GM18519 (cell line): ENCODE measurements around the gene UFSP2.

Experiments used
- ATAC-seq: cut with Tn5 transposase; IDR thresholded peaks from one replicate; pipeline ENCODE4 v1.9.1; 2021; ENCODE audit warnings: mild to moderate bottlenecking, moderate library complexity; ENCODE audit not compliant: unreplicated experiment, low FRiP score

The UFSP2 gene

DNA sequence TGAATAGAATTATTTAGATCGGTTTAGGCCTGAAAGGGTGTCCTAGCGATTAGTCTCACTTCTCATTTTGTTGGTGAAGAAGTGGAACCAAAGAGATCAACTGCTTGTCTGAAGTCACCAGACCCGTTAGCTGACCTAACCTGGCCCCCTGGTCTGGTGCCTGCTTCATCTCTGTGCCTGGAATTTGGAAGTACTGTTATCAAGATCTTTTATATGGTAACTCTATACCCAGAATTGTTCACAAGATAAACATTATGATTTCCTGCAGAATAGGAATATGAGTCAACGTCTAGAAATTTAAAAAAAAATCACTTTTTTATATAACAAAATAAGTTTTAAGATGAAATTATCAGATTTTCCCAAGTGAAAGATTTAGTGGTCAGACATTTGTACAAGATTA, 67.2 kb downstream of the UFSP2 start:
- no peak for ATAC-seq

DNA sequence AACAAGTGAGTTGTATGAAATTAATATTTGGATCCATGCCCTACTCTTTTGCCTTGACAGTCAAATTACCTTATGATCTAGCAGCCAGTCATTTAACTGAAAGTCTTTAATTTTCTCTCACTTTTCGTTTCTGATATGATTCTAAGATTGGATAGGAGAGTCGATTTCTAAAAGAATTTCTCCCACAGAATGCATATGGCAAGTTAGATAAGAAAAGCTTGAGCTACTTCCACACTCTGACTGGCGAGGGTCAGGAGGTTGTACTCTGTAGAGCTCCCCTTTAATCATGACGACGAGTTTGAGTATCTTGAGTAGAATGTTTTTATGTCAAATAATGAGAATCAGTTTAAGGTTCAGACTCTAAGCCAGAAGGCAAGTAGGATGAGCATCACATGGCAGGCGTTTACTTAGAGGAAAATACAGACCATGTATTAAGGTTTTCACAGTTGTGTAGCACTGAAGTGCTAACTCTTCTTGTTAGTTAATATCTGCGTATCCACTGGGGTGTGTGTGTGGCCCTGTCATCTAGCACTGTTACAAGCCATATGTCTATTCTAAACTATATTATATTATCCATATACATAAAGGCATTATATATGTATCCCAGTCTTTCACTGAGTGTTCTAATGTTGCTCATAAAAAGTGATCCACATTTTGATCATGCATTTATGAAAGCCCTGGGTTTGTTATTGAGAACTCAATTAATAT, 67.9 kb downstream of the UFSP2 start:
- ATAC-seq: no peak

DNA sequence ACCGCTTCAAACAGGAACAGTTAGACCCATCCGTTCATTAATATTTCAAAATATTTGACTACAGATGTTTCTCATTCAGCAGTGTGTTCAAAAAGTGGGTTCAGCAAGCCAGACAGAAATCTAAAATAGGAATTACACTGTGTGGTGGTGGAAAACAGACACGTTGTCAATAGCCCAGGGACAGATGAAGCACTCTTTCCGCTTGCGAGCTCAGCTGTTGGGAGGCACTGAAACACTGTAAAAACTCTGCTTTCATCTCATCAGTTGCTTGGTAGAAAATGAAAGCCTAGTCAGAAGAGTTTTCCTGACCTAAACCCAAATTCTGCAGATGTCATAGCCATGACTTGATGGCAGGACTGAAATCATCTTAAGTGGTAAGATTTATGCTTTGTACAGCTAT, 68.6 kb downstream of the UFSP2 start:
- ATAC-seq: no peak

DNA sequence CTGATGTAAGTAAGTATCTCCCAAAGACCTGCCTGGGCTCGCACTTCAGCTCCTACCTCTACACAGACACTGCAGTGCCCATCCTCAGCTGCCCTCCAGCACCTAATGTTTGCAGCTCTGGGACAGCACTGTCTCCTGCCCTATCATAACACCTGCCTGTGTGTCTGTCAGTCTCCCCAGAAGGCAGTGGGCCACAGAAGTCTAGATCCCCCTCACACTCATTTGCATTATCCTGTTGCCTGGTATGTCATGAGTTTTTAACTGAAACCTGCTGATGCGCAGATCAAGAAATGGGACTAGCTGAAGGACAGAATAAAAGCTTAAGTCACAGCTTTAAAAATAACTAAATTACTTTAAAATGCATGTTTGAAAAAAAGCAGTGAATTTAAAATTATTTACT, 73.0 kb downstream of the UFSP2 start:
- no peak for ATAC-seq

DNA sequence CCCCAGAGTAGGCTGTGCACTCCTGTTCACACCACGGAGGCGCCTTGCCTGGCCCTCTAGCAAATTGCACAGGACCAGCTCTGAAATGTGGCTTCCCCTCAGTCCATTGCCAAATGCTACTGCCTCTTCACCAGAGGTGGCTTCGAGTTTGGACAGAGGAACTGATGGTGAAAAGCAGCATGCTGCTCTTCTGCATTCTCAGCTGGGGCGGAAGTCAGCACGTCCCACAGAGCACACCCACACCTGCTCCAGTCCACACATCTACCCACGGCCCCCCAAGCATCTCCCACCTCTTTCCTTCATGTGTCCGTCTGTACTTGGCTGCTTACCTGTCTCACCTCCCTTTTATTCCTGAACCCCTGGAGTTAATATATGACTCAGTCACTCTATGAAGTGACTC, 73.6 kb downstream of the UFSP2 start:
- ATAC-seq: no peak

DNA sequence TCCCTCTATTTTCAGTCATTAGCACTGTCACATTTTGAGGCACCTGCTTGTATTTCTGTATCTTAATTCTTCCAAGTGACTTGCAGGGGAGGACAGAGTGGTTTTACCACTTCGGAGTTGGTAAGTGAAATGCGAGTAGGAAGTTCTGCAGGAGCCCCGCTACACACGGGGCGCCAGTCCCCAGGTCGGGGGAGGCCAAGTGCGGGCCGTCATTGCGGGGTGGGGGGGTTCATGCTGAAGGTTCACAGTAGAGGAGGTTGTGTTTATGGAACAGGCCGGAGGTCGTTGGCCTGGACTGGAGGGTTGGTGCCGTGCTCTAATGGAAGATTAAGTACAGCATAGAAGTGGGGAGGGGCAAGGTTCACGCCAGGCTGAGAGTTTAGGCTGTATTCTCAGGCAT, 74.1 kb downstream of the UFSP2 start:
- no peak for ATAC-seq
